GM23338 (cell line): Measurements from ENCODE around the gene GAS2L3. TPM values are rescaled to one million over a fixed set of nuclear protein-coding genes. Genes with fewer than 3 reads are reported as not detected.

Experiments
- ATAC-seq: fragments of 200-7000 bp; cut with Tn5 transposase; 3 replicates; pipeline ENCODE4 v1.9.1; 2020
- DNase-seq: peaks from one replicate; pipeline ENCODE4 v3.0.0-alpha.2; 2015; ENCODE audit warnings: low spot score
- H2AFZ ChIP-seq: fragments of 200-600 bp; sonication (generic); 2 replicates; pipeline ENCODE4 v1.8.0; 2016; ENCODE audit warnings: antibody characterized with exemption, mild to moderate bottlenecking, moderate library complexity
- H3F3A ChIP-seq: fragments of 200-600 bp; sonication (generic); replicated peaks from 2 replicates; pipeline ENCODE4 v1.8.0; 2017; ENCODE audit warnings: antibody characterized with exemption, mixed run types, low read depth
- H3K27ac ChIP-seq: fragments of 200-600 bp; sonication (generic); 2 replicates; pipeline ENCODE4 v1.6.1; 2016; ENCODE audit warnings: low read depth
- H3K27me3 ChIP-seq: fragments of 200-600 bp; sonication (generic); 2 replicates; pipeline ENCODE4 v1.8.0; 2016; ENCODE audit warnings: mild to moderate bottlenecking, mixed run types, moderate library complexity; ENCODE audit not compliant: insufficient read depth
- H3K36me3 ChIP-seq: fragments of 200-600 bp; sonication (generic); 2 replicates; pipeline ENCODE4 v1.8.0; 2016; ENCODE audit warnings: mild to moderate bottlenecking; ENCODE audit not compliant: insufficient read depth
- H3K4me1 ChIP-seq: fragments of 200-600 bp; sonication (generic); 2 replicates; pipeline ENCODE4 v1.8.0; 2016; ENCODE audit warnings: mild to moderate bottlenecking, moderate library complexity; ENCODE audit not compliant: insufficient read depth
- H3K4me2 ChIP-seq: fragments of 200-600 bp; sonication (generic); 2 replicates; pipeline ENCODE4 v1.7.1; 2017; ENCODE audit warnings: mixed run types
- H3K4me3 ChIP-seq: fragments of 200-600 bp; sonication (generic); 2 replicates; pipeline ENCODE4 v1.6.1; 2016; ENCODE audit warnings: mixed run types
- H3K79me2 ChIP-seq: fragments of 200-600 bp; sonication (generic); replicated peaks from 2 replicates; pipeline ENCODE4 v1.8.0; 2017; ENCODE audit warnings: mild to moderate bottlenecking; ENCODE audit not compliant: insufficient read depth
- H3K9me2 ChIP-seq: fragments of 200-600 bp; sonication (generic); 2 replicates; pipeline ENCODE4 v1.8.0; 2017; ENCODE audit not compliant: insufficient read depth
- H4K20me1 ChIP-seq: fragments of 200-600 bp; sonication (generic); replicated peaks from 2 replicates; pipeline ENCODE4 v1.8.0; 2017; ENCODE audit warnings: mild to moderate bottlenecking; ENCODE audit not compliant: insufficient read depth
- H3K27ac Mint-ChIP-seq: 2 replicates; pipeline ENCODE4 v1.8.0; 2020; ENCODE audit warnings: inconsistent platforms, mild to moderate bottlenecking, moderate library complexity, mixed read lengths
- H3K27me3 Mint-ChIP-seq: 3 replicates; pipeline ENCODE4 v1.8.0; 2022; ENCODE audit warnings: low read depth, mild to moderate bottlenecking, moderate library complexity, mixed read lengths, inconsistent platforms; ENCODE audit not compliant: insufficient read depth, poor library complexity
- H3K36me3 Mint-ChIP-seq: 3 replicates; pipeline ENCODE4 v1.8.0; 2021; ENCODE audit warnings: low read depth, mild to moderate bottlenecking, inconsistent platforms, moderate library complexity, mixed read lengths
- H3K4me1 Mint-ChIP-seq: 3 replicates; pipeline ENCODE4 v1.8.0; 2020; ENCODE audit warnings: mild to moderate bottlenecking, inconsistent platforms, mixed read lengths
- H3K4me3 Mint-ChIP-seq: 3 replicates; pipeline ENCODE4 v1.8.0; 2021; ENCODE audit warnings: moderate library complexity, mild to moderate bottlenecking, inconsistent platforms, mixed read lengths
- H3K9me3 Mint-ChIP-seq: 3 replicates; pipeline ENCODE4 v1.8.0; 2020; ENCODE audit warnings: moderate library complexity, mild to moderate bottlenecking, inconsistent platforms, mixed read lengths
- CREB1 ChIP-seq: fragments of 250-450 bp; sonication (Bioruptor Pico); IDR thresholded peaks from 2 replicates; pipeline ENCODE4 v1.5.0; 2020; ENCODE audit warnings: low read depth, mild to moderate bottlenecking, moderate library complexity
- CTCF ChIP-seq, 2 experiments: fragments of 200-600 bp in 1 of 2; sonication (generic) in 1 of 2; conservative IDR thresholded peaks; 2 replicates each; pipeline versions ENCODE4 v1.5.1 to v1.6.1; 2016 to 2017; ENCODE audit warnings: antibody characterized with exemption in 2 of 2, low read depth in 2 of 2, mild to moderate bottlenecking in 2 of 2, moderate library complexity in 1 of 2
- EZH2 ChIP-seq: fragments of 200-600 bp; sonication (generic); IDR thresholded peaks from one replicate; pipeline ENCODE4 v1.8.0; 2017; ENCODE audit warnings: antibody characterized with exemption, mild to moderate bottlenecking, low read depth; ENCODE audit not compliant: unreplicated experiment
- EZH2phosphoT487 ChIP-seq: fragments of 200-600 bp; sonication (generic); IDR thresholded peaks from one replicate; pipeline ENCODE4 v1.8.1; 2018; ENCODE audit warnings: antibody characterized with exemption; ENCODE audit not compliant: unreplicated experiment
- REST ChIP-seq: IDR thresholded peaks from one replicate; pipeline ENCODE4 v1.6.1; 2018; ENCODE audit warnings: antibody characterized with exemption; ENCODE audit not compliant: unreplicated experiment
- ZNF114 ChIP-seq: fragments of 250-450 bp; sonication (Bioruptor Pico); IDR thresholded peaks from 2 replicates; pipeline ENCODE4 v1.5.0; 2020; ENCODE audit warnings: mild to moderate bottlenecking, moderate library complexity
- ZNF462 ChIP-seq: fragments of 250-450 bp; sonication (Bioruptor Pico); IDR thresholded peaks from 2 replicates; pipeline ENCODE4 v1.5.0; 2020; ENCODE audit warnings: mild to moderate bottlenecking, moderate library complexity
- polyA plus RNA-seq: library from polyadenylated mRNA; unstranded; fragments of >200 nt; fragmentation: Nextera tagmentation; extraction: Ambion mirVana; gene quantifications from 2 replicates; pipeline ENCODE4 v1.2.1, GENCODE V29; 2016
- total RNA-seq: library from RNA; depleted of rRNA; stranded (reverse); fragments of >200 nt; shearing (Covaris generic); gene quantifications from 2 replicates; pipeline ENCODE4 v1.2.3, GENCODE V29; 2014

The GAS2L3 gene
- total and polyA plus RNA-seq, 2 experiments from 2014 or later: 9.7 to 22.3 TPM

GRCh38 chr12:100671396-100672074 is 98.1 kb downstream of the GAS2L3 start (continued):
- TF ChIP-seq REST (no peak), CREB1 (CRISPR knock-in tag) (no peak)

- Histone ChIP-seq H3F3A (no peaks in the 10 kb centered on the region), H3K9me2 (no peaks in the 10 kb centered on the region), H3K36me3 (no peaks in the 10 kb centered on the region), H3K27me3 (no peaks in the 10 kb centered on the region), H3K4me3 (no peak overlapping the region), H3K79me2 (no peaks in the 10 kb centered on the region), H2AFZ (no peak overlapping the region), H3K4me2 (no peak overlapping the region), H4K20me1 (no peaks in the 10 kb centered on the region), H3K27ac (no peak overlapping the region), H3K4me1 (no peaks in the 10 kb centered on the region)
- H3K27ac Mint-ChIP-seq: no peak overlapping the region
- ATAC-seq: peak; percentile 88
- no peaks in the 10 kb centered on the region; the same call in 2 of the 3 replicates for H3K36me3 Mint-ChIP-seq
- H3K4me1 Mint-ChIP-seq: no peaks in the 10 kb centered on the region
- no peak overlapping the region for H3K4me3 Mint-ChIP-seq
- TF ChIP-seq CTCF (conservative IDR thresholded peaks at IDR 0.05; ENCODE audit: low read depth in 2 of 2) (peak; percentile 72 to 75), ZNF462 (CRISPR knock-in tag) (peak; percentile 41; the same call in 1 of the 2 replicates), EZH2phosphoT487 (no peak), EZH2 (no peak), ZNF114 (peak; percentile 68; the same call in 1 of the 2 replicates)
- H3K9me3 Mint-ChIP-seq: peaks cover 5% of the 10 kb centered on the region; the same call in 1 of the 3 replicates
- peaks cover 2% of the 10 kb centered on the region for H3K27me3 Mint-ChIP-seq
- peak; percentile 79 for DNase-seq
These were observed 98.7 kb downstream of the GAS2L3 start for GRCh38 chr12:100672075-100672592.
